GM23338 (cell line): ENCODE data around the gene FAM168A.

ENCODE experiments used
- EZH2 ChIP-seq: fragments of 200-600 bp; sonication (generic); IDR thresholded peaks from one replicate; pipeline ENCODE4 v1.8.0; 2017; ENCODE audit warnings: antibody characterized with exemption, mild to moderate bottlenecking, low read depth; ENCODE audit not compliant: unreplicated experiment
- EZH2phosphoT487 ChIP-seq: fragments of 200-600 bp; sonication (generic); IDR thresholded peaks from one replicate; pipeline ENCODE4 v1.8.1; 2018; ENCODE audit warnings: antibody characterized with exemption; ENCODE audit not compliant: unreplicated experiment
- POLR2AphosphoS5 ChIP-seq: IDR thresholded peaks from 2 replicates; pipeline ENCODE4 v1.6.1; 2016; ENCODE audit warnings: antibody characterized with exemption, low read depth
- TF ChIP-seq, protein P1 (sequence below), 2 experiments: fragments of 200-600 bp in 1 of 2; sonication (generic) in 1 of 2; conservative IDR thresholded peaks; 2 replicates each; pipeline versions ENCODE4 v1.5.1 to v1.6.1; 2016 to 2017; ENCODE audit warnings: antibody characterized with exemption in 2 of 2, low read depth in 2 of 2, mild to moderate bottlenecking in 2 of 2, moderate library complexity in 1 of 2

DNA sequence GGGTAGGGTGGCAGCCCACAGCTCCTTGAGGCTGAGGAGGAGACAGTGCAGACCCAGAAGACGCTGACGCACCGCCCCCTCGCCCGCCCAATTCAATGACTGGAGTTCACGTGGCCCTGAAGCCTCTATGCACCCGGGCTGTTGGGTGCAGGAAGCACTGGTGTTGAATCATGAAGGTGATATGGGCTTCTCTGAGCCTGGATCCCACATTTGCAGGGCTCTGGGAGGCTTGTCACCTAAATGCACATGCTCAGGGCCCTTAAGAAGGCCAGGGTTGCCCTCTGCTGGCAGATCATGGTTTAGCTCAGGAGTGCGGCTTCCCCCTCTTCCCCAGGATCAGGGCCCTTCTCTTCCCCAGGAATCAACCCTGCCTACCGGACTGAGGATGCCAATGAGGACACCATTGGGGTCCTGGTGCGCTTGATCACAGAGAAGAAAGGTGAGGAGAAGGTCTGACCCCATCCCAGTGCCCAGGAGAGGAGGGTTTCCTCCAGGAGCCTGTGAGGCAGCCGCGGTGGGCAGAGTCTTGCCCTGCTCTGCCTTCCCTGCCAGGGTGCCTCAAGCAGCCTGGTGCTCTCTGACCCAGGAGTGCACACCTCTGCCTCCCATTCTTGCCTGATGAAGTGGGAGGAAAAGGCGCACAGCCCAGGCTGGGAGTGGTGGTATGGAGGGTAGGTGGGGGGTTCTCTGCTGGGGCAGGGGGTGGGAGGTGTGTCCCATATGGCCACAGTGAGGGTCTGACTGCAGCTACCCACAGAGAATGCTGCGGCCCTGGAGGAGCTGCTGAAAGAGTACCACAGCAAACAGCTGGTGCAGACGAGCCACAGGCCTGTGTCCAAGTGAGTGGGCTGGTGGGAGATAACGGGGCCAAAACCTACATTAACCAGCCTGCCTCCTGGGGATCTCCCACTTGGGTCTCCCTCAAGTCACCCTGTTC lies 204.2 kb downstream of the FAM168A start:
- TF ChIP-seq, protein P1, sequence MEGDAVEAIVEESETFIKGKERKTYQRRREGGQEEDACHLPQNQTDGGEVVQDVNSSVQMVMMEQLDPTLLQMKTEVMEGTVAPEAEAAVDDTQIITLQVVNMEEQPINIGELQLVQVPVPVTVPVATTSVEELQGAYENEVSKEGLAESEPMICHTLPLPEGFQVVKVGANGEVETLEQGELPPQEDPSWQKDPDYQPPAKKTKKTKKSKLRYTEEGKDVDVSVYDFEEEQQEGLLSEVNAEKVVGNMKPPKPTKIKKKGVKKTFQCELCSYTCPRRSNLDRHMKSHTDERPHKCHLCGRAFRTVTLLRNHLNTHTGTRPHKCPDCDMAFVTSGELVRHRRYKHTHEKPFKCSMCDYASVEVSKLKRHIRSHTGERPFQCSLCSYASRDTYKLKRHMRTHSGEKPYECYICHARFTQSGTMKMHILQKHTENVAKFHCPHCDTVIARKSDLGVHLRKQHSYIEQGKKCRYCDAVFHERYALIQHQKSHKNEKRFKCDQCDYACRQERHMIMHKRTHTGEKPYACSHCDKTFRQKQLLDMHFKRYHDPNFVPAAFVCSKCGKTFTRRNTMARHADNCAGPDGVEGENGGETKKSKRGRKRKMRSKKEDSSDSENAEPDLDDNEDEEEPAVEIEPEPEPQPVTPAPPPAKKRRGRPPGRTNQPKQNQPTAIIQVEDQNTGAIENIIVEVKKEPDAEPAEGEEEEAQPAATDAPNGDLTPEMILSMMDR (conservative IDR thresholded peaks at IDR 0.05; ENCODE audit: low read depth in 2 of 2): peak; percentile 79 to 98
- TF ChIP-seq EZH2phosphoT487: no peak
- no peak for TF ChIP-seq POLR2AphosphoS5
- TF ChIP-seq EZH2: no peak
